Activated naive CD8-positive, alpha-beta T cell treated with anti-CD3 and anti-CD28 coated beads, Interleukin-2, amount 10 ng/mL, durations not matched to agents 7 days and 5 days (primary cell): ENCODE measurements around the gene DMWD. TPM values are rescaled to one million over a fixed set of nuclear protein-coding genes. Genes with fewer than 3 reads are reported as not detected.

Source experiments
- total RNA-seq, 2 experiments: library from RNA; stranded (reverse); gene quantifications; one replicate each; pipeline ENCODE4 v1.2.3, GENCODE V29; 2021

Gene DMWD
- total RNA-seq, 2 experiments from 2014 or later: 47.0 to 50.6 TPM

Other genes starting within 250 kb of the DMWD start
- gene OPA3, start 208.0 kb downstream of the DMWD start, total RNA-seq: 10 to 100 TPM; 10.6 to 11.8 TPM
- not detected for gene GPR4, start 190.6 kb downstream of the DMWD start, total RNA-seq
- 10 to 100 TPM; 93.1 to 94.2 TPM for gene EML2, start 153.4 kb downstream of the DMWD start, total RNA-seq
- 10 to 100 TPM; 18.4 to 19.3 TPM for gene GIPR, start 124.6 kb downstream of the DMWD start, total RNA-seq
- gene SNRPD2, start 100.9 kb downstream of the DMWD start, total RNA-seq: 100 to 1,000 TPM; 520 to 523 TPM
- gene QPCTL, start 100.2 kb downstream of the DMWD start, total RNA-seq: 1 to 10 TPM; 9.3 to 9.7 TPM
- 10 to 100 TPM; 29.9 to 35.5 TPM for gene FBXO46, start 61.9 kb downstream of the DMWD start, total RNA-seq
- not detected for gene MEIOSIN, start 59.4 kb downstream of the DMWD start, total RNA-seq
- gene SIX5, start 23.6 kb downstream of the DMWD start, total RNA-seq: 1 to 10 TPM; 1.8 to 2.5 TPM
- 10 to 100 TPM; 26.4 to 32.2 TPM for gene DMPK, start 10.4 kb downstream of the DMWD start, total RNA-seq
- gene RSPH6A, start 22.5 kb upstream of the DMWD start, total RNA-seq: under 1 TPM; 0.30 to 0.40 TPM
- gene SYMPK, start 70.3 kb upstream of the DMWD start, total RNA-seq: 100 to 1,000 TPM; 100 to 113 TPM
- gene FOXA3, start 71.5 kb upstream of the DMWD start, total RNA-seq: not detected
- 10 to 100 TPM; 20.9 to 23.9 TPM for gene IRF2BP1, start 93.3 kb upstream of the DMWD start, total RNA-seq
- gene MYPOP, start 109.8 kb upstream of the DMWD start, total RNA-seq: 10 to 100 TPM; 12.0 to 12.5 TPM
- gene NANOS2, start 121.9 kb upstream of the DMWD start, total RNA-seq: not detected
- gene NOVA2, start 181.0 kb upstream of the DMWD start, total RNA-seq: not detected
- gene CCDC61, start 202.6 kb upstream of the DMWD start, total RNA-seq: 10 to 100 TPM; 31.5 to 34.2 TPM
- not detected for gene PGLYRP1, start 230.2 kb upstream of the DMWD start, total RNA-seq
- gene IGFL4, start 248.2 kb upstream of the DMWD start, total RNA-seq: not detected